Mesodermal cell (in vitro differentiated cells): Measurements from ENCODE around the gene CADM2.
"Not testable (repeated sequence)": the region's sequence is repeated elsewhere in the genome, so short reads cannot be mapped to it uniquely, and the experiment has no call there.

Experiments
- H3K27ac ChIP-seq: 2 replicates; pipeline ENCODE4 v1.7.0; 2013; ENCODE audit warnings: mild to moderate bottlenecking, low read depth, low read length, moderate library complexity; ENCODE audit not compliant: severe bottlenecking
- H3K36me3 ChIP-seq: 2 replicates; pipeline ENCODE4 v1.7.1; 2013; ENCODE audit warnings: mild to moderate bottlenecking, low read length, moderate library complexity; ENCODE audit not compliant: control insufficient read depth, insufficient read depth
- H3K4me1 ChIP-seq: one replicate; pipeline ENCODE4 v1.7.1; 2013; ENCODE audit warnings: mild to moderate bottlenecking, low read length; ENCODE audit not compliant: insufficient read depth, control insufficient read depth, poor library complexity, severe bottlenecking
- H3K4me3 ChIP-seq: 2 replicates; pipeline ENCODE4 v1.7.0; 2013; ENCODE audit warnings: low read length, control low read depth, mild to moderate bottlenecking; ENCODE audit not compliant: insufficient read depth, poor library complexity, severe bottlenecking; ENCODE audit errors: extremely low read depth
- H3K9me3 ChIP-seq: 2 replicates; pipeline ENCODE4 v1.7.1; 2013; ENCODE audit warnings: mild to moderate bottlenecking, low read length, moderate library complexity; ENCODE audit not compliant: control insufficient read depth
- WGBS, 2 experiments: methylation state at CpG; one replicate each; pipeline ENCODE4 v1.1.5; 2013; ENCODE audit warnings: missing lambda C conversion rate in 2 of 2; ENCODE audit not compliant: insufficient coverage in 2 of 2; 5-methylcytosine and 5-hydroxymethylcytosine counted together

CADM2 gene

DNA sequence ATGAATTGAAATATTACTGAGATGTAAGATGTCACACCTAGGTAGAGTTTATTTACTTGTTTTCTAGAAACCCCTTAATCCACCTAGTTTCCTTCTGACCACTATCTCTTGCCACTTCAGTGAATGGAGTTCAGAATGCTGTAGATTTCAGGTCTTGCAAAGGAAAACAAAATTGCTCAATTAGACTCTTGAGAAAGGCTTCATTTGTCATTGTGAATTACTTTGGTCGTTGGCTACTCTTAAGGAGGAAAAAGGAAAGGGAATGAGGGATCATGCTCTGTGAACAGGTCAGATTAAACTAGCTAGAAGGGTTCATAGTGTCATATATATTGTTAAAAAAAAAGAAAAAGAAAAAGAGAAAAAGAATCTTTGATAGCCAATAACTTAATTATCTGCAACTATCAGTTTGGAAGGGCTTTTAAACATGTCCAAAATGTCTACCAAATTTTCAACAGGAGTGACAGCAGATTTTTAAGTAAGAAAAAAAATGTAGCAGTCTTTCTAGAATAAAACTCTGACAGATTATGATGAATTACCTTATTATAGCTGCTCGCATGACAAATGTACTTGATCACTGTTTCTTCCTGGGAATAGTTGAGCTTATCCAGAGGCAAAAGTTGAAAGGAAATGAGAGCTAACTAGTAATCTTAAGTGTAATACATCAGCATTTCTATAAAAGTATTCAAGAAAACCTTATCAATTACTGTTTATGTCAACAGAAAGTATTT lies 543.5 kb downstream of the CADM2 start:
- Histone ChIP-seq H3K27ac (peak overlapping the region; percentile 39), H3K9me3 (no peaks in the 10 kb centered on the region), H3K4me1 (no peaks in the 10 kb centered on the region), H3K4me3 (no peak overlapping the region), H3K36me3 (no peaks in the 10 kb centered on the region)
- 100% methylated on average over 1 of the region's 2 CpGs; no CpG with 5 or more reads in 1 of the 2 experiments for WGBS, 2 experiments

- H3K4me1 ChIP-seq, H3K4me3 ChIP-seq, H3K36me3 ChIP-seq, H3K27ac ChIP-seq, H3K9me3 ChIP-seq: not testable (repeated sequence)
- 95 to 97% methylated on average over 13 to 19 of the region's 33 CpGs for WGBS, 2 experiments
Measured at GRCh38 chr3:85504129-85504784, 545.5 kb downstream of the CADM2 start.

DNA sequence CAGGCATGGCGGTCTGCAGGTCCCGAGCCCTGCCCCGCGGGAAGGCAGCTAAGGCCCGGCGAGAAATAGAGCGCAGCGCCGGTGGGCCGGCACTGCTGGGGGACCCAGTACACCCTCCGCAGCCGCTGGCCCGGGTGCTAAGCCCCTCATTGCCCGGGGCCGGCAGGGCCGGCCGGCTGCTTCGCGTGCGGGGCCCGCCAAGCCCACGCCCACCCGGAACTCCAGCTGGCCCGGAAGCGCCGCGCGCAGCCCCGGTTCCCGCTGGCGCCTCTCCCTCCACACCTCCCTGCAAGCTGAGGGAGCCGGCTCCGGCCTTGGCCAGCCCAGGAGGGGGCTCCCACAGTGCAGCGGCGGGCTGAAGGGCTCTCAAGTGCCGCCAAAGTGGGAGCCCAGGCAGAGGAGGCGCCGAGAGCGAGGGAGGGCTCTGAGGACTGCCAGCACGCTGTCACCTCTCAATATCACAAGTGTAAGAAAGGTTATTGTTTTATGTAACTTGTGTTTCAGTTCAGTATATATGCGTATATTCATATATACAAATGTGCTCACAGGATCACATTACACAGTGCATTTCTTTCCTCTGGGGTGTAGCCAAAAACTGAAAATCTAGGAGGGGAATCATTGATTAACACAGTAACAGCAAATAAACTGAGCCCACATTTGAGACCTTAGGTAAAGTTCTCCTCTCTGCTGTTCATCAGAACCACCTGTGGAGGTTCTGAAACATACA lies 546.2 kb downstream of the CADM2 start:
- H3K4me3 ChIP-seq, H3K4me1 ChIP-seq: not testable (repeated sequence)
- WGBS, 2 experiments, result 80 to 96% methylated on average over 1 to 12 of the region's 41 CpGs

GRCh38 chr3:85507052-85507451 lies 548.3 kb downstream of the CADM2 start:
- not testable (repeated sequence) for H3K27ac ChIP-seq, H3K4me1 ChIP-seq, H3K9me3 ChIP-seq, H3K36me3 ChIP-seq, H3K4me3 ChIP-seq
- WGBS, 2 experiments, result 82 to 100% methylated on average over 1 to 3 of the region's 5 CpGs

More for the DNA sequence above, 546.2 kb downstream of the CADM2 start:
- H3K27ac ChIP-seq, H3K9me3 ChIP-seq, H3K36me3 ChIP-seq: not testable (repeated sequence)

GRCh38 chr3:85508659-85509058 lies 549.9 kb downstream of the CADM2 start:
- no peaks in the 10 kb centered on the region for H3K4me1 ChIP-seq
- 75 to 91% methylated on average over 1 of the region's 2 CpGs for WGBS, 2 experiments
- H3K9me3 ChIP-seq, result no peaks in the 10 kb centered on the region
- no peaks in the 10 kb centered on the region for H3K36me3 ChIP-seq
- H3K4me3 ChIP-seq, result no peak overlapping the region
- H3K27ac ChIP-seq, result no peak overlapping the region

DNA sequence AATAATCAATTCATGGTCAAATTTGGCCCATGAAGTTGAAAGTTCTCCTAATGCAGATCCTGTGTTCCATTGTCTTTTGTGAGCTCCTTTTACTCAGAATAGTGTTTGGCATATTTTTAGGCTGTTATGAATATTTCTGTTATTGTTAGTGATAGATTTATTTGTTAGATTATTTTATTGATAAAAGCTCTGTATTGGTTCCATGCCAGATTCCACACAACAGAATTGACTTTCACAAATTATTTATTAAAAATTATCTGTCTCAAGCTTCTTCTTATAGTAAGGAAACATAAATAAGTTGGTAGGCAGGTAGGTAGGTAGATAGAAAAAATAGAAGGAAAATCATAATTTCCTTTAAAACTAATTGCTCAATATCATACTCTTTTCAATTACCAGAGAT lies 557.4 kb downstream of the CADM2 start:
- Histone ChIP-seq H3K4me1 (no peaks in the 10 kb centered on the region), H3K36me3 (no peaks in the 10 kb centered on the region), H3K27ac (no peak overlapping the region), H3K4me3 (no peak overlapping the region), H3K9me3 (no peaks in the 10 kb centered on the region)

- no CpG with 5 or more reads among the region's 1 CpG for WGBS, 2 experiments
- Histone ChIP-seq H3K4me1 (no peaks in the 10 kb centered on the region), H3K9me3 (no peaks in the 10 kb centered on the region), H3K27ac (no peak overlapping the region), H3K36me3 (no peaks in the 10 kb centered on the region), H3K4me3 (no peak overlapping the region)
Measured at GRCh38 chr3:85524104-85524503, 565.3 kb downstream of the CADM2 start.

DNA sequence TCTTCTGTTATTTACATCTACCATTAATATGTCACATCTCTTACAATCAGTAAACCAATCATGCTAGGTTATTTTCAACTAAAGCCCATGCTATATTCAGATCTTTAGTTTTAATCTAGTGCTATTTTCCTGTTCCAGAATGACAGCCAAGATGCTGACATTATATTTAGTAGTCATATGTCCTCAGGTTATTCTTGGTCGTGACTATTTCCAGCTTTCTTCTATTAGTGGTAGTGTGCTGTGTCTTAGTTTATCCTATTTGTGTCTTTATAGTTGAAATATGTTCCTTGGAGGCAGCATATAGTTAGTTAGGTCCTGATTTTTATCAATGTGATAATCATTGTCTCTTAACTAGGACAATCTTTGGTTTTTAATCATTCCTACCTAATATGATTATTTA lies 566.5 kb downstream of the CADM2 start:
- Histone ChIP-seq H3K4me1 (no peaks in the 10 kb centered on the region), H3K4me3 (no peak overlapping the region), H3K9me3 (no peaks in the 10 kb centered on the region), H3K27ac (no peak overlapping the region), H3K36me3 (no peaks in the 10 kb centered on the region)
- 80% methylated on average over 1 of the region's 1 CpG; no CpG with 5 or more reads in 1 of the 2 experiments for WGBS, 2 experiments

DNA sequence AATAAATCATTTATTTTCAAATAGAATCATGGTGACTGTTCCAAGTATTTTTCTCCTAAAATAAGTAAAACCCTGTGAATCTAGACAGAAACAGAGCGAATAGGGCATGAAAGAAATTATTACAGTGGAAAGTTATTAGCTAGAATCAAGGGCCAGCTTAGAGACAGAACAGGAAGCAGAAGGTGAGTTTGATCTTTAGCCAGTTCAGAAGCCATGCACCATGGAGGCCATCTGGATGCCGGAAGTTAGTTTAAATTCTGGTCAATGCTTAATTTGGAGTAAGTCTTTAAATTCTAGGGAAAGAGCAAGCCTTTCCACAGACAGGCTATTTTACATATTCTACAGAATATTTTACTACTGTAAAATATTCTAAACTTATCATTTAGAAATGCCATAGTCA lies 574.8 kb downstream of the CADM2 start:
- WGBS, 2 experiments, result 90 to 100% methylated on average over 1 of the region's 2 CpGs
- no peak overlapping the region for H3K27ac ChIP-seq
- no peaks in the 10 kb centered on the region for H3K9me3 ChIP-seq
- H3K36me3 ChIP-seq, result no peaks in the 10 kb centered on the region
- H3K4me3 ChIP-seq, result no peak overlapping the region
- no peaks in the 10 kb centered on the region for H3K4me1 ChIP-seq

- Histone ChIP-seq H3K36me3 (no peaks in the 10 kb centered on the region), H3K9me3 (no peaks in the 10 kb centered on the region), H3K4me1 (no peaks in the 10 kb centered on the region), H3K27ac (no peak overlapping the region), H3K4me3 (no peak overlapping the region)
- WGBS, 2 experiments, result 79 to 89% methylated on average over 2 of the region's 2 CpGs
Measured at GRCh38 chr3:85535517-85535916, 576.7 kb downstream of the CADM2 start.

DNA sequence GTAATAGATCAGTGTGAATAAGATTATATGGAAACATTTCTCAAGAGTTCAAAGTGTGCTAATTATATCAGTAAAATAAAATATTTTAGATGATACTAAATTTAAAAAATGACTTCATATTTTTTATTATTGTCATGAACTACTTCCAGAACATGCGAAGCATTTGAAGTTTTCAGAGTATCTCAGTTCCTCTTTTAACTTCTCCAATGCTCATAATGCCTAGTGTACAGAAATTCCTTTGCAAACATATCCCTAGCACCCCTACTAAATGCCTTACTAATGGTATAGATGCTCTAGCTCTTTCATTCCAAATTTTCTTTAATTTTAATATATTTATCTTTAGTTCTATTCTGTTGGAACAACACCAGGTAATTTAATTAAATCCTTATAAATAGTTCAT lies 580.4 kb downstream of the CADM2 start:
- H3K36me3 ChIP-seq, result no peaks in the 10 kb centered on the region
- 100% methylated on average over 1 of the region's 1 CpG; no CpG with 5 or more reads in 1 of the 2 experiments for WGBS, 2 experiments

More for the DNA sequence above, 580.4 kb downstream of the CADM2 start:
- Histone ChIP-seq H3K27ac (no peak overlapping the region), H3K4me1 (no peaks in the 10 kb centered on the region), H3K4me3 (no peak overlapping the region), H3K9me3 (no peaks in the 10 kb centered on the region)
